HL-60 (cell line): ENCODE data around the gene LRRC53.

Experiments
- DNase-seq, 2 experiments: peaks; one replicate each; pipeline ENCODE4 v3.0.0-alpha.2; 2010 to 2020; ENCODE audit warnings: low read depth in 1 of 2, low spot score in 1 of 2
- H3K27ac ChIP-seq: fragments of 250-450 bp; sonication (Bioruptor Pico); replicated peaks from 2 replicates; pipeline ENCODE4 v1.5.1; 2020; ENCODE audit warnings: mild to moderate bottlenecking, moderate library complexity
- H3K27me3 ChIP-seq: fragments of 250-450 bp; sonication (Bioruptor Pico); 2 replicates; pipeline ENCODE4 v1.5.1; 2021; ENCODE audit warnings: mild to moderate bottlenecking, moderate library complexity; ENCODE audit not compliant: insufficient read depth, poor library complexity, severe bottlenecking
- H3K4me3 ChIP-seq: replicated peaks from 2 replicates; pipeline ENCODE4 v1.5.1; 2011; ENCODE audit warnings: mild to moderate bottlenecking, control low read depth, low read length; ENCODE audit not compliant: insufficient read depth
- CTCF ChIP-seq: IDR thresholded peaks from one replicate; pipeline ENCODE4 v1.5.1; 2011; ENCODE audit warnings: low read length, control low read depth, inconsistent platforms; ENCODE audit not compliant: insufficient read depth
- GABPA ChIP-seq: IDR thresholded peaks from 2 replicates; pipeline ENCODE4 v1.6.1; 2012; ENCODE audit warnings: low read depth
- POLR2AphosphoS5 ChIP-seq: IDR thresholded peaks from 2 replicates; pipeline ENCODE4 v1.6.1; 2012; ENCODE audit warnings: low read depth
- REST ChIP-seq: IDR thresholded peaks from 2 replicates; pipeline ENCODE4 v1.6.1; 2012; ENCODE audit warnings: low read depth; ENCODE audit not compliant: insufficient replicate concordance
- SPI1 ChIP-seq: IDR thresholded peaks from 2 replicates; pipeline ENCODE4 v1.6.1; 2012; ENCODE audit warnings: low read depth, mild to moderate bottlenecking, borderline replicate concordance

The LRRC53 gene

GRCh38 chr1:74530892-74531291, 18.5 kb upstream of the LRRC53 start:
- H3K27ac ChIP-seq = no peak overlapping the region
- no peaks in the 10 kb centered on the region for H3K27me3 ChIP-seq
- H3K4me3 ChIP-seq = no peak overlapping the region
- DNase-seq = no peak
- TF ChIP-seq REST (no peak), SPI1 (no peak)

GRCh38 chr1:74528123-74528522, 15.7 kb upstream of the LRRC53 start:
- H3K4me3 ChIP-seq = no peak overlapping the region
- TF ChIP-seq SPI1 = no peak
- no peak for TF ChIP-seq GABPA
- TF ChIP-seq POLR2AphosphoS5 = no peak
- no peak for TF ChIP-seq REST
- H3K27ac ChIP-seq = no peak overlapping the region
- no peaks in the 10 kb centered on the region for H3K27me3 ChIP-seq
- DNase-seq = no peak

- no peak for DNase-seq
- no peak for TF ChIP-seq REST
- no peak for TF ChIP-seq CTCF
- TF ChIP-seq SPI1 = no peak
- no peak for TF ChIP-seq POLR2AphosphoS5
- TF ChIP-seq GABPA = no peak
- Histone ChIP-seq H3K27ac (no peak overlapping the region), H3K27me3 (no peaks in the 10 kb centered on the region), H3K4me3 (no peak overlapping the region)
These were observed 14.3 kb upstream of the LRRC53 start for GRCh38 chr1:74526708-74527107.

GRCh38 chr1:74523873-74524480, 11.6 kb upstream of the LRRC53 start:
- H3K27me3 ChIP-seq = no peaks in the 10 kb centered on the region
- H3K27ac ChIP-seq = no peak overlapping the region
- H3K4me3 ChIP-seq = no peak overlapping the region
- DNase-seq = no peak
- TF ChIP-seq CTCF = no peak
- no peak for TF ChIP-seq REST
- TF ChIP-seq POLR2AphosphoS5 = no peak
- no peak for TF ChIP-seq GABPA
